Esophagus muscularis mucosa (tissue), 4 donors: ENCODE measurements around the gene PCBP3.

Source experiments
- CTCF ChIP-seq, 3 experiments: fragments of 200-600 bp in 2 of 3; fragments of 450-650 bp in 1 of 3; sonication (generic) in 2 of 3; IDR thresholded peaks; one replicate each; pipeline ENCODE4 v1.5.1; 2017 to 2019; ENCODE audit warnings: antibody characterized with exemption in 3 of 3, mild to moderate bottlenecking in 2 of 3, moderate library complexity in 1 of 3
- EP300 ChIP-seq: sonication (generic); formaldehyde crosslinking; IDR thresholded peaks from one replicate; pipeline ENCODE4 v1.6.1; 2017; ENCODE audit warnings: antibody characterized with exemption
- POLR2A ChIP-seq: fragments of 450-650 bp; IDR thresholded peaks from one replicate; pipeline ENCODE4 v1.6.1; 2017; ENCODE audit warnings: antibody characterized with exemption, moderate library complexity, mild to moderate bottlenecking, low read depth
- POLR2AphosphoS5 ChIP-seq, 2 donors: sonication (generic); formaldehyde crosslinking; IDR thresholded peaks; one replicate each; pipeline ENCODE4 v1.6.1; 2017; ENCODE audit warnings: antibody characterized with exemption in 2 of 2

DNA sequence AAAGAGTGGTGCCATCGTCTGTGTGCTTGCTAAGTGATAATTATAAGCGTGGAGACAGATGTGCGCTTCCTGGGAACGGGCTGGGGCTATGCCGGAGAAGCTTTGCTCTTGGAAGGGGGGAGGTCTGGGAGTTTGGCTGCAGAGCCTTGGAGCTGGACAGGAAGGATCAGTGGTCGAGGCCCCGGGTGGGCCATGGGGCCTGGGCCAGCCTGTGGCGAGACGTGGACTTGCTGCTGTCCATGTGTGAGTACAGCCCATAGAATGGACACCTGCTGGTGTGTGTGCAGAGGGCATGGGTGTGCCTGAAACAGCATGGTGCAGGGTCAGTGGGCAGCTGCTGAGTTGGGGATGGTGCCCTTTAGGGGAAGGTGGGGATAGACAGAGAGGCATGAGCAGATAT is 121.3 kb downstream of the PCBP3 start:
- no peak for TF ChIP-seq POLR2AphosphoS5 (IDR thresholded peaks at IDR 0.05)
- no peak for TF ChIP-seq POLR2A
- TF ChIP-seq CTCF (IDR thresholded peaks at IDR 0.05) = no peak
- TF ChIP-seq EP300 = no peak
